ENCODE results near the gene IQGAP2.

IQGAP2 gene

DNA sequence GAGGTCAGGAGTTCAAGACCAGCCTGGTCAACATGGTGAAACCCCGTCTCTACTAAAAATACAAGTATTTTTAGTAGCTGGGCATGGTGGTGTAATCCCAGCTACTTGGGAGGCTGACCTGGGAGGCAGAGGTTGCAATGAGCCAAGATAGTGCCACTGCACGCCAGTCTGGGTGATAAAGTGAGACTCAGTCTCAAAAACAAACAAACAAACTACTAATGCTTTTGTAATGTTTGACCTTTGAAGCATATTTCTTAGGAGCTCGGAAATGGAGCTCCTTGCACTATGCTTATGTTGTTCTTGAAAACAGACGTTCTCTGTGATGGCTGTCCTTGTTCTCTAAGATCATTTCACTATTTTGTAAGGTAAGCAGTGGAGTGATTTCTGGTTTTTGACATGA lies 214.1 kb downstream of the IQGAP2 start:
- no peak for DNase-seq

DNA sequence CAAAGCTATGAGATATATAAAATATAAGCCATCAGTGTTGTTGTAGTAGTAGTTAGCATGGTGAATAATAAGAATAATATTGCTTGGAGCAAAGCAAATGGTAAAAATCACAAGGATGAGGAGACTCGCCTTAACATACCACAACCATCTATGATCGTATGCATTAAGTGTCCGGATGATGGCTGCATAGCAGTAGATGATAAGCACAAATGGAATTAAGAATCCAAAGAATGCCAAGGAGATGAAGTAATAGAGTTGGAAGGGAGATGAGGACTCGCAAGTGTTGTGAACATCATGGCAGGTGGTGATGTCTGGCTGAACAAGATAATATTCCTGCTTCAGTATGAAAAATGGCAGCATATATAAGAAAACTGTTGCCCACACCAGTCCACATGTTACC lies 214.6 kb downstream of the IQGAP2 start:
- no peak for DNase-seq

DNA sequence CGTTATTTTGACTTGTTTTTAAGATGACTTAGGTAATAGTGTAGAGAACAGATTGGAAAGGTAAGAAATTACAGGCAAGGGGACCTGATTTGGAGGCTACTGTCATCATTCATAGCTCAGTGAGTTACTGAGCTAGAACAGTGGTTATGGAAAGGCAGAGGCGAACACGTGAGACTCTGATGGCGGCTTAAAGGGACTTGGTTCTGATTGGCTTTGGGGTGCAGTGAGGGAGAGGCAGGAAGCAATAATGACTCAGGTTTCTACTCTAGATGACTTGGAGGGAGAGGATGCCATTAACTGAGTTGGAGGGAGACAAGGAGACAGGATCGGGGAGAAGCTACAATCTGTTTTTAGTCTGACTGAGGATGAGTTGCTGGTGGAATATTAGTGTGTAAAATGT lies 217.1 kb downstream of the IQGAP2 start:
- no peak for DNase-seq

DNA sequence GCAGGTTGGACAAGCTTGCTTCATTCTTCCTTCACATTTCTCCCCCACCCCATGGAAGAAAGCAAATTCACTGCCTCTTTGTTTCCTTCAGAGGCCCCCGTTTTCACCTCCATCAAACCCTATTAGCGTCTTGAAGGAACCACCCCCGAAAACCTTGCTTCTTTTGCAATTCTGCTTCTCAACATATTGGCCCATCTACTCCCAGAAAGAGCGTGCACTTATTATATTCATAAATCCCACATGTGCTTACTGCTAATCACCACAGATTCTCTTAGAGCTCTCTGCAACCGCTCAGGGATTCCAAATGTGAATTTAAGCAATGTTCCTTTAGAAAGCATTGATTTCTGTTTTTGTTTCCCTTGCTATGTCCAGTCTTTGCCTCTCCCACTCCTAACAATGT lies 219.0 kb downstream of the IQGAP2 start:
- DNase-seq = no peak

DNA sequence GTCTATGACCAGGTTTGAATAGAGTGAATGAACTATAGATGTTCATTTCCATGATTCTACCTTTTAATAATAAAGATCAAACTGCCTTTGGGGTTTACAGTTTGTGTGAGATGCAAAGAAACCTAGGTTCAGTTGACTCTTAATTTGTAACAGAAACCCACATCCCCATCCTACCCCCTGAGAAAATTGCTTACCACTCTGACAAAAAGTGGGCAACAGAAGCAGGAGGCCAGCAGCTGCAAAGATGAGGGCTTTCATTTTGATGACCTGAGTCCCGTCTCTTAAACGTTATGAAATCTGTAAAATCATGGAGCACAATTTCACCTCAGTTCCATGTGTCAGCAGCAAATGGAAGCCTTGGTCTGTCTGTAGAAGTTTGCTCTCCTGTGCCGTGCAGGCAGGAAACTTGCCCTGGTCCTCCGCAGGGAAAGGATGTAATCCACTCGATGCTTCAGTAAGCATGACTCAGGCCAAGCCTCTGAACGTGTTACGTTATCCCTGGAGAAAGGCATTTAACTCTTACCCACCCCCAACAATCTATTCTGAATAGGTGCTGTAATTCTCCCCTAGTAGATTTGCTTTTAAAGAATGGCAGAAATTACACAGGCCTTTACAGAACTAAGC lies 220.0 kb downstream of the IQGAP2 start, which contains the start of gene F2RL2:
TSS of gene F2RL2 (minus strand) at position 431 of the 624 bp plus-strand sequence. CDS start at position 258, 173 bp downstream.
- no peak for DNase-seq

DNA sequence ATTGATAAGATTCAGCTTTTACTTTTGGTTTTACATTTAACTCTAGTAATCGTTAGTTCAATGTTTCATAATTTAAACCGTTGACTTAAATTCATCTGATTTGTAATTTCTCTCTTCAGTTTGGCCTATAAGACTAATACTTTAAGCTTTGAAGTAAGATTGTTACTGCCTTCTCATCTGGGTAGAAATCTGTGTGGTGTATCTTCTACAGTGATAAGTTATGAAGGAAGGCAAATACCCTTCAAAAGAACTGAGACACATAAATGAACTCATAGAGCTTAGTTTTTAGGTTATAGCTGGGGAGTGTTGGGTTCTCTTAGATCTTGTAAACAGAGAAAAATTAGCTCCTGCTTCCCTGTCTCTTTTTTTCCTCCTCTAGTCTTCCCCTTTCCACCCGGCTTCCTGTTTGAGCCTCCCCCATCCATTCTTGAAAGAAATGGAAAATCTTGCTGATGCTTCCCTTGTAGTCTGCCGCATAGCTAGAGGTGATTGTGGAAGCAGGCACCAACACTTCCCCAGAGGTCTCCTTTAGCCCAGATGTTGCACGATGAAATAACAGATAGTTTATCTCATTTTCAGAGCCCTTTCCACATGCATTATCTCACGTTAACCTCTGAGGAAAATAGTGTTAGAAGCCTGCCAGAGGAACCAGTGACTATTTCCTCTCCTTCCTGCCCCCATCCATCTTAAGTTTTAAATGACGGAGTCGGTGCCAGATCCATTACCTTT lies 222.2 kb downstream of the IQGAP2 start:
- DNase-seq = no peak

DNA sequence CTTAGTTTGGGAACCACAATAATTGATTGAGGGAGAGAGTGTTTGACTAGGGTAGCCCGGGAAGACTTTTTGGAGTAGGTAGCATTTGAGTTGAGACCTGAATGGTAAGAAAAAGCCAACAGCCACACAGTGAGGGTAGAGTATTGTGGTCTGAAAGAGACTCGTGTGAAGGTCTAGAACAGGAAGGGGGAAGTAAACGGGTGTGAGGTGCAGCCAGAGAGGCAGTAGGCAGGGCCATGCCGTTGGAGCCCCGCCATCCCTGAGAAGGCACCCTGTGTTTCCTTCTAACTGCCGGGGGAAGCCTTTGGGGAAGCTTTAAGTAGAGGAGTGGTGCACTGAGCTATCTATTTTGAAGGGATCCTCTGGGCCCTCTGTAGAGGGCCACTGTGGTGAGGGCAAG lies 223.7 kb downstream of the IQGAP2 start:
- DNase-seq = no peak

DNA sequence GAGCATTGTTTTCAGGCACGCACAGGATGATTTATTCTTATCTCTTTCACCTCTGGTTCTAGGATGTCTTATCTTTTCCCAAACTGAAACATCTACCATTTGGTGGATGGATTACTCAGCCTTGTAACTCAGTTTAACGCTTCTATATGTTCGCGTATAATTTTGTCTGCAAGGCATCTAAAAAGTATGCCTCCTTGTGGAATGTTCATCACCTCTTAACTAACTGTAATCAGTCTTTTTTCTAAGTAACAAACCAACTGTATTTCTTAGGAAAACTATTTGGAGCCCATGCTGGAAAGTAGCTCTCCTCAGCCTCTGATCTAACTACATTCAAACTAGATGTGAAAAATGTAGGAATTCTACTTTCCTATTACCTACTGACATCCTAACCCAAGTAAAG lies 231.6 kb downstream of the IQGAP2 start:
- DNase-seq = no peak

DNA sequence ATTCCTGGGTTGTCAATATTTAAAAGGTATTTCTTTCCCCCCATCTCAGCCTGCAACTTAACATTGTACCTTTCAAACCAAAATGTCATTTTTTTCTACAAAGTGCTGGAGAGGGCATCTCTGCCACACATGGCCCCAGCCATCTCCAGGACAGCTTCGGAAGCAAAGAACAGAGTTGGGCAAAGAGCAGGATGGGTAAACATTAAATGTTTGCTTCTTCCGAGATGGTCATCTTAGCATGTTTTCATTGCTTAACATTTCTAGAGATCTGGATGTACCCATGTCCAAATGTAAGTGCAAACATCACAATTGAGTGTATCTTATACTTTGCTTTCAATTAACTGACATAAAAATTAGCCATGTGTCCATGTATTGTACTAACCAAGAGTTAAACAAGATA lies 234.4 kb downstream of the IQGAP2 start:
- no peak for DNase-seq

DNA sequence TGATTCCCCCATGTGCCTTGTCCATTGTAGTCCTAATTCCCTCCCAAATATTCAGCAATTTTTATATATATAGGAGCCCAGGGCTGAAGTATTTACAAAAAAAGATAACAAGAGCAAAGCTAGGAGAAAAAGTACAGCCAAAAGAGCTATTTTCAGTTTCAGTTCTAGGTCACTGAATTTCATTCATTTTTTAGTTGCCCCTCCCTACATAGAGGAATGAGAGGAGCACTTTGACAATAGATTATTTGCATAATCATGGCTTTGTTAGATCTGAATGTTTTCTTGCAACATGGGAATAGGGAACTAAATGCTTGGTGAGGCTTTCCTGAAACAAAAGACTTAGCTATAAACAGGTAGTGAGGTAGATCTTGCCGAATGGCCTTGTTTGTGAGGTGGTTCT lies 235.4 kb downstream of the IQGAP2 start:
- no peak for DNase-seq

DNA sequence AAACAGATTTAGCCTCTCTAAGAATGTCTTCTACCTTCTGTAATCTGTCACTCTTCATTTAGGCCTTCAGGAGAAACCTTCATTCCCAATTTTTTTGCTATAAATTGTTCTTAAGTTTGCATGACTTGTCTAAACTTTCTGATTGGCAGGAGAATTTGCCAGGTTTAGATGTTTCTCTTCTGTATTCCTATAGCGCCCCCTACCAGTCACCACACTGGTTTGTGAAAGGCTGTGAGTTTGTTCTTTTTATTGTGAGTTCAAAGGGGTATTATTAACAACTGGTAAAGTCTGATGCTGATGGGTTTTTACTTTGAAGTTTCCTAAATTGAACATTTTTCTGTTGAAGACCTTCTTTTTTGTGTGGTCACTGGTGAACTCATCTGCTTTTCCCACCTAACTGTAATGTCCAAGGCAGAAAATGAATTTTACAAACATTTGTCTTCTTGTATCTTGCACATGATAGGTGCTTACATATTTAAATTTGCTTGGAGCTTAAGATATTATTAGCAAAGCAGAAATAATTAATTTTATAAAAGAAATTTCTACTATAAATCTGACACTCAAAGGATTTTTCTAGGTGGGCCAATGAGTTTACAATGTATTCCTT lies 238.5 kb downstream of the IQGAP2 start:
- no peak for DNase-seq

DNA sequence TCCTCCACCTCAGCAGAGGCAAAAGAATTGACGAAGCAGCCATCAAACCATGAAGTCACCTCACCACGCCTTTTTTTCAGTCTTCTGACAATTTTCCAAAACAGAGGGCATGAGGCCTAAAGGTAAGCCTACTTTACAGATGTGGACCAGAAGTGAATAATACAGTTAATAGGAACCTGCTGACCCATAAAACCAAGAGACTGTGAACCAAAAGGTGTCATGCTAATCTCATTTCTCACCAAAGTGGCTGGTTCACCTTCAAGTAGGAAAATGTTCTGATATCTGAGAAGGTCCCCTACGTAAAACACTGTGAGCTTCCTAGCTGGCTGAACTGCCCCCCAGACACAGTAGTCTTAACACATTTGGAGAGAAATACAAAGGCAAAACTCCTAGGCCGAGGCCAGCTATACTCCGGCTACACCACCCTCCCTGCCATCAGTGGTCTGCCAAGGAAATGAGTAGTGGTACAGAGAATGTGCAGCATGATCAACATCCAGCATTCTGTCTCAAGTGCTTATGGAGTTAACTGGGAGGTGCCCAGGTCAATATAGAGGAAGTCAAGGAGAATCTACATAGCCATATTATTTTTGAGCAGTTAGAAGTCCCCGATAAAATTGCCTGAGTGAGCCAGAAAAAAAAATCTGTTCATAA lies 239.4 kb downstream of the IQGAP2 start:
- no peak for DNase-seq

DNA sequence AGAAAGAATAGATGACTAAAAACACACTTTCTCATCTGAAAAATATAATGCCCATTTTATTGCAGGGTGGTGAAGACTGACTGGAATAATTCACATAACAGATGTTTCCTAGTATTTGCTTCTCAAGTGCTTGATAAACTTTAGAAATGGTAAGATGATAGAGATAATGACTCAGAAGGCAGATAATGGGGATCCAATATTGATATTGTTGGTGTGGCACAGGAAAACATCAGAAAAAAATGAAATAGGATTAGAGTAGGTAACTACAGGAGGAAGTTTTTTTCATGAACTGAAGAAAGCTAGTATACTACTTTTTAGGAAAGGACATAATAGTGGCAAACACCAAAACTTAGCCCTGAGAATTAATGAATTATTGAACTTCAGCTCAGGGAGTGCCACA lies 240.3 kb downstream of the IQGAP2 start:
- no peak for DNase-seq

DNA sequence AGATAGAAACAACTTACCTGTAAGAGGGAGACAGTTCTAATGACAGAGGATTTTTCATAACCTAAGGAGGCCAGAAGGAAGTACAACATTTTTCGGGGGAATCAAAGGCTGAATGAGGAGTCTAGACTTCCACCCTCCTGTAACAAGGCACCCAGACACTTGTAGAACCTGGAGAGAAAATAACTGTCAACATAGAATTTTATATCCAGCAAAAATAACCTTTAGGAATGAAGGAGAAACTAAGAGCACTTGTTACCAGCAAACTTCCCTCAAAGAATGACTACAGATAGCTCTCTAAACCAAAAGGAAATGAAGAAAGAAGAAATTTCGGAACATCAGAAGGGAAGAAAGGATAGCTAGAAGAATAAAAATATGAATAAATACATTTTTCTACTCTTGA lies 246.1 kb downstream of the IQGAP2 start:
- DNase-seq = no peak

DNA sequence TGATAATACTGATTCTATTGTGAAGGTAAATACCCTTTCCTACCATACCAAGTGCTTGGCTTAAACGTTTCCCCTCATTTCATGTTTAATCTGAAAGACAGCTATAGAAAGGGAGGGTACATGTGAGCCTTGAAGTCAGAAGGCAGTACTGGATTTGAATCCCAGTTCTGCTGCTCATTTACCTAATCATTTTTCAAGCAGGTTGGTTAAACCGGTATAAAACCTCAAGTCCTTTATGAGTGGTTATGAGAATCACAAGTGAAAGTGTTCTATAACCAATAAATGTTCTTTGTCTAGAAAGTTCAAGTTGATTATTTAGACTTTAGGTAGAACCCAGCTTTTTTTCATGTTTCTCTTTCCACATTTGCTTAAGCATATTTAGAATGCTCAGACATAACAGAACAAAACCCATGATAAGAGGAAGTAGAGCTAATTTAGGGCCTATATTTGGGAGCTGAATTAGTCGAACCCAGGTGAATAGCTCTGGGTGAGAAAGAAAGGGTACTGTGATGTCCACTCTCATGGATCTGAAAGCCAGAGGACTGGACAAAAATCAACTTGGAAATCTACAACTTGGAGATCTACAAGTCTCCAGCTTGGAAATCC lies 249.8 kb downstream of the IQGAP2 start:
- DNase-seq = no peak

DNA sequence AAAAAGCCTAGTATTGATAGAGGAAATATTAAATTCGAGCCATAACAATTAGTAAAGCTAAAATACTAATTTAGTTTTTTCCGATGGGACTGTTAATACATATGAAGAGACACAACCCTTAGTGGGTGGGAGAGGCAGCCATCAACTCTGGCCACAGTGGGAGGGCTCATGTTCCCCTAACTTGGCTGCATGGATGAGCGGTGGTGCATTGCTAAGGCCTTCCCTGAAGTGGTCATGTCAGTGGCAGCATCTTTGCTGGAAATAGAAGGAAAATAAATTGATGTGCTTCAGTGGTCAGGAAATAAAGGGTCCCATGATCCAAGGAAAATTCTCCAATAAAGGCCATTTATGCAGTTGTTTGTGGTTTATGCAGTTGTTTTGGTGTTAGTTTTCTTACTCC lies 254.0 kb downstream of the IQGAP2 start:
- no peak for DNase-seq

DNA sequence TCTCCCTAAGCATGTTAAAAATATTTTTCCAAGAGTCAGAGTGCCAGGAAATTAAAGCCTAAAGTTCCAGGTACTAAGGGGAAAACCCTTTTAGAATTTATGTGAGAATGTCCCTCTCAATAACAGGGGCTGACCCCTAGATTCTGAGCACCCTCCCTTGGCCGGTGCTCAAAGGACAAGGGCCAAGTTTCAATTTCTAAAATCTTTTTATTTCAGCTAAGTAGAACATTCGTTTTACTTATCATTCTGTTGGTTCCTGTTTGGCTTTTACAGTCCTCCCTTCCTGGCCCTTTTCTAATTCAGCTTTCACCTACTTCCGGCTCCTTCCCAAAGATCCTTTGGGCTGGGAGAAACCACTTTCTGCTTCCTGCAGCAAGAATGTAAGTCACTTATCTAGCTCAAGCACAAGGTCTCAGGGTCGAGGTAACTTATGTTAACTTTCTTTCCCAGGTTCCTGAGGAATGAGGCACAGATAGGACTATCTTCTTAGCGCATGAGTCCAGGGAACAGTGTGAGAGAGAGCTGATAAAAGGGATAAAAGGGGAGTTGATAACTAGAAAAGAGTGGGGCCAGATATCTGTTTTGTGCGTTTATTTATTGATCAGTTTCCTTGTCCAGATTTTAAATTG lies 254.7 kb downstream of the IQGAP2 start:
- no peak for DNase-seq

DNA sequence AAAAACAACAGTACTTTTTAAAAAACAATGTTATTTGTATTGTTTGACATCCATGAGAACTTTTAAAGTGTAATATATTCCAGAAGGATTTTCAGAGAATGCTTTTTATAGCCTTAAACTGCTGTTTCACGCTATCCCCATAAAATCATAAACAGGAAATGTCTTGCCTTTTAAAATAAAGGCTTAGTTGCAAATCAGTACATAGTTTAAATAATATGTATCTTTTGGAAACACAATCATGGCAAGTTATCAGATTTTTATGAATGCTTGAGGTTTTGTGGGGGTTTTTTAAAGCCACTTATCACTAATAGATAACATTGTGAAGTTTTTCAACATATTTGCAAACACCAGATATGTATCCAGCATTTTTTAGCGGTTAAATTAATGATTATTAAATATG lies 257.3 kb downstream of the IQGAP2 start:
- no peak for DNase-seq

DNA sequence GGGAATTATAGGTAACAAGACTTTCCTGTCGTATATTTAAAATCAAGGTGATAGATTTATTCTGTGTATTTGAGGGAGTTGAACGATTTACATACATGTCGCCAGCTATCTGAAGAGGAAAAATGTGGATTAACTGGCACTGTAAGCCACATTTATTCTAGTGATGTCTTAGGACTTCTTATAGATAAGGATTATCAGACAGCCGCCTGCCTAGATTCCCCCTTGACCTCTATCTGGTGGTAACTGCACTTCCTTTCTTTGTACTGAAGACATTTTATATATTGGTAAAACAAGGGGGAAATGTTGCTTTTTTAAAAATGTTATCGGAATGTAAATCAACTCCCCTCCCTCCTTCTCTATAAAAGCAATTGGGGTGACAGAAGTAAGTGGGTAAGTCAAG lies 259.4 kb downstream of the IQGAP2 start:
- no peak for DNase-seq

DNA sequence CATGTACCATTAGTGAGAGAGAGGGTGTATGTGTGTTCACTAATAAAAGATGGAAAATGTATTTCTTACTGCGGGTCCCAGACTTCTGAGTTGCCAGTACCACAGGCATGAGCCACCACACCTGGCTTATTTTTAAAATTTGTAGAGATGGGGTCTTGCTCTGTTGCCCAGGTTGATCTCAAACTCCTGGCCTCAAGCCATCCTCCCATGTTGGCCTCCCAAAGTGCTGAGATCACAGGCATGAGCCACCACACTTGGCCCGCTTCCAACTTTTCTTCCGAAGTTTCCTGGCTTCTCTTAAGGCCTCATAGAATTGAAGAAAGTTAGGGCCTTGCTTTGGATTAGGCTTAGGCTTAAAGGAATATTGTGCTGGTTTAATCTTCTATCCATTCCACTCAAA lies 260.5 kb downstream of the IQGAP2 start:
- DNase-seq = no peak

DNA sequence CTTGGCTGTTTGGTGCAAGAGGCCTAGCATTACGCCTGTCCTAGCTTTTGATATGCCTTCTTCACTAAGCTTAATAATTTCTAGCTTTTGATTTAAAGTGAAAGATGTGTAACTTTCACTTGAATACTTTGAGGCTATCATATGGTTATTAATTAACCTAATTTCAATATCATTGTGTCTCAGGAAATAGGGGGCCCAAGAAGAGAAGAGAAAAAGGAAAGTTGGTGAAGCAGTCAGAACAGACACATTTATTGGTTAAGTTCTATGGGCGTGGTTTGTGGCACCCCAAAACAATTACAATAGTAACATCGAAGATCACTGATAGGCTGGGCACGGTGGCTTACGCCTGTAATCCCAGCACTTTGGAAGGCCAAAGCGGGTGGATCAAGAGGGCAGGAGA lies 261.0 kb downstream of the IQGAP2 start:
- DNase-seq = no peak

DNA sequence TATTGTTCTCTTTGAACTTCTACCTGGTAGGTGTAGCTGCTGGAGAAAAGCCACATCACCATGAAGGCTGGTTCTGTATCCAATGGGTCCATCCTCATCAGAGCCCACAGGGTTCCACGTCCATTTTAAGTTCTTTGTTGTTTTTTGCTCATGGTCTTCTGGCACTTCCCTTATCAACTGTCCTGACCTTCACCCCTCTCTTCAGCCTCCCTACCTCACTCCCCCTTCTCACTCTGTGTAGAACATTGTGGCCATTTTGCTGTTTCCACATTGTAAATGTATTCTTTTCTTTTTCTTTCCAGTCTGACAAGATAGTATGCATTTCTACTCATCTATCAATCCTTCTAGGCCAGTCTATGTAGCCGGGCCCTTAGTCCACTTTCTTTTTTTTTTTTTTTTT lies 264.4 kb downstream of the IQGAP2 start:
- DNase-seq = no peak

DNA sequence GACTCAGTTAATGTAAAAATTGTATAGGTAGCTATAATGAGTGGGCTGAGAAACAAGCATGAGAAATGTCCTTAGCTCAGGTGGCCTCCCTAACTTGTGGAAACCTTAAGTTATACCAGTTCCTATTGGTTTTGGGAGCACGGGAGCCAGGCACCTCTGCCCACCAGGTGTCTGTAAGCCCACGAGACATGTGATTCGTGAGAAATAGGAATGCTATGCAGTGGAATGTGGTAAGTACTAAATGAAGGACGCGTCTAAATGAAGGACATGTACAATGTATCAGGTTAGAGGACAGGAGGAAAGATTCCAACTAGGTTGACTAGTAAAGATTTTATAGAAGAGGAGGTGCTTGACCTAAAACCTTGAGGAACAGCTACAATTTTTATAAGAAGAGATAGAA lies 266.2 kb downstream of the IQGAP2 start:
- DNase-seq = no peak

Data from DMS79 (cell line).